Measurements from ENCODE around the gene INCENP.
"Not testable (repeated sequence)": the region's sequence is repeated elsewhere in the genome, so short reads cannot be mapped to it uniquely, and the experiment has no call there.

The INCENP gene

GRCh38 chr11:62123669-62124185 is at the start of gene INCENP:
TSS of gene INCENP (plus strand) at chr11:62124011. CDS start at chr11:62128162, 4,151 bp downstream.
- peak; percentile 72 for DNase-seq (ENCODE audit: low read depth)

- DNase-seq (ENCODE audit: low read depth), result no peak
These were observed 48.4 kb upstream of the INCENP start for GRCh38 chr11:62075438-62075837.

DNA sequence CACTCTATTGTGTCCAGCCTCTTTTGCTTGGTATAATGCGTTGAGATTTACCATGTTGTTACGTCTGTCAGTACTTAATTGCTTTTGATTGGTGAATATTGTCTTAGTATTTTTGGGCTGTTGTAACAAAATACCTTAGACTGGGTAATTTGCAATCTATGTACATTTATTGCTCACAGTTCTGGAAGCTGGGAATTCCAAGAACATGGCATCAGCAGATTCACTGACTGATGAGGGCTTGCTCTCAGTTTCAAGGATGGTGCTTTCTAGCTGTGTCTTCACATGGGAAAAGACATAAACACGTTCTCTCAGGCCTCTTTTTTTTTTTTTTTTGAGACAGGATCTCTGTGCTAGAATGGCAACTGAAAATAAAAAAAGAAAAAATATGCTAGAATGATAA is 46.7 kb upstream of the INCENP start:
- no peak for DNase-seq (ENCODE audit: low read depth)

DNA sequence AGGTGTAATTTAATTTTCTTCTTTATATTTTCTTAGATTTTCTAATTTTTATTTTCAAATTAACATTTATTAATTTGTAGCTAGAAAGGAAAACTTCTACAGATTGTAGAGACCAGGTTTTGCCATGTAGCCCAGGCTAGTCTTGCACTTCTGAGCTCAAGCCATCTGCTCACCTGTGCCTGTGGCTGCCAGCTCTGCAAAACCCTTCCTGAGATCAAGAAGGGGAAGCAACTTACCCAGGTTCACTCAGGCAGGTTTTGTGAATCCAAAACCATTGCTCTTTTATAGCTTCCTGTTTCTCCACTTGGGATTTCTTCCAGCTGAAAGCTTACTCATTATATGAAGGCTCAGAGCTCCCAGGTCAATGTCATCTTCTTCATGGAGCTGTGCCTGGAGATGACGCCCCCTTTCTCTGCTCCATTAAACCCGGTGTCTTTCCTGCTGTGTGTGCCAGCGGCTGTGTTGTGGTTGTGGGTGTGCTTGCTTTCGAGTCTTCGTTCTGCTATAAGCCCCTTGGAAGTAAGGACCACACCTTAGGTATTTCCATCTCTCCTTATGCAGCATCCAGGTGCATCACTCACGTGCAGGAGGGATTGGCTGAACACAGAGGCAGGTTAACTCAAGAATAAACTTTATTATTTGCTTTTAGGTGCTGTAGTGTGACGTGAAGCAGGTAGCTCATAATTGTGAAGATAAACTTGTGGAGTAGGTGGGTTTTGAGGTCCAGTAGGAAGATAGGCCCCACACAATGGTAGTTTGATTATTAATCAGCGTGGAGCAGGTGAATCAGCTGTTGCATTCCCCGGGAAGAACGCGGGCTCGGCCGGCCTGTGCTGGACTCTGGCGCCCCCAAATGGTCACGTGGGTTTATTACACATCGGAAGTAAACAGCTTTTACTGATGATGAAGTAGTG is 42.2 kb upstream of the INCENP start:
- peak; percentile 60 for DNase-seq (ENCODE audit: low read depth)

GRCh38 chr11:62082292-62082657 is 41.5 kb upstream of the INCENP start:
- no peak for DNase-seq (ENCODE audit: low read depth)

GRCh38 chr11:62084801-62085200 is 39.0 kb upstream of the INCENP start:
- not testable (repeated sequence) for DNase-seq (ENCODE audit: low read depth)

DNA sequence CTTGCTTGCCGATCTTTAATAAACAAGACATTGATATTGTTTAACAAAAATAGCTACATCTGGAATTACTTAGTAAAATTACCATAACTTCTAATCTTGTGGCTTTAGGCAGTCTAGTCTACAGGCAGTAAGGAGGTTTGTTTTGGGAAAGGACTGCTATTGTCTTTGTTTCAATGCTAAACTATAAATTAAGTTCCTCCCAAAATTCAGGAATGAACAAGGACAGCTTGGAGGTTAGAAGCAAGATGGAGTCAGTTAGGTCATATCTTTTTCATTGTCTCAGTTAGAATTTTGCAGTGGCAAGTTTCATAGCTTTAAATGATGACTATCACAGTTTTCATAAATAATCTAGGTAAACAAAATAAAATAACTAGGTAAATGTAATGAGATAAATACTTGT is 36.1 kb upstream of the INCENP start:
- DNase-seq (ENCODE audit: low read depth), result no peak

DNA sequence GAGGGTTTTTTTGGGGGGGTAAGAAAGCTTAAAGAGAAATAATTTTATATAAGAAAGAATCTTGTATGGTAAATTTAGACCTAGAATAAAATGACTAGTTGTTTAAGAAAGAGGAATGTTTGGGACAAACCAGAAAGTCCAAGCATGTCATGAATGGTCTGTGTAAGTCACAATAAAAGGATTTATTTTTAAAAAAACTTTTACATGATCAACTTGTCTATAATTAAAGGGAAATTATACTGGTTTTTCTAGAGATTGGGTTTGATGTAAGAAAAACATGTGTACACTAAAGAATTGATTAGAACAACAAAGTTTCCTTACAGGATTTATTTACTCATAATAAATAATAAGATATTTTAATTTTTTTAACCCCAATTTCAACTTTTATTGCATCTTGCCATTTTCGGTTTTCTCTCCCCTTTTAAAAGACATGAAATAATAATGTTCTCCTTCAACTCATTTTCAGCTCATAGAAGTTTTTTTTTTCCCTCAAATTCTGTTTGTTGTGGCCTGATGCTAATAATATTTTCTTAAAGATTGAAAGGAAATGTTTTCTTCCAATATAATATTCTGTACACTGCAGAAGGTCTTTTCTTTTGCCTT is 35.4 kb upstream of the INCENP start:
- DNase-seq (ENCODE audit: low read depth), result no peak

DNA sequence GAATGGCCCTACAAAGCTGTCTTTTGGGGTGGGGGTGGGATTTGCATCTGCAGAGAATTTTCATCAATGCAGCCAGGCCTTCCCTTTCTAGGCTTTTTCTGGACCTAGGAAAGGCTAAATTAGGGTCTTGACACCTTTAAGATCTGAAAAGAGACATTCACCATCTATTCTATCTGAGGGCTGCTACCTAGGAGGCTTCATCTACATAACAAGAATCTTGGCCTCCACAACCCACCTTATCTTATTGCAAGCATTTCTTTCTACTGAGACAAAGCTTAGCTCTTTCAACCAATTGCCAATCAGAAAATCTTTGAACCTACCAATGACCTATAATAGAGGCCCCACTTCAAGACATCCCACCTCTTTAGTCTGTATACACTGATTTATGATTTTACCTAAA is 20.7 kb upstream of the INCENP start:
- DNase-seq (ENCODE audit: low read depth), result no peak

GRCh38 chr11:62103986-62104385 is 19.8 kb upstream of the INCENP start:
- no peak for DNase-seq (ENCODE audit: low read depth)

DNA sequence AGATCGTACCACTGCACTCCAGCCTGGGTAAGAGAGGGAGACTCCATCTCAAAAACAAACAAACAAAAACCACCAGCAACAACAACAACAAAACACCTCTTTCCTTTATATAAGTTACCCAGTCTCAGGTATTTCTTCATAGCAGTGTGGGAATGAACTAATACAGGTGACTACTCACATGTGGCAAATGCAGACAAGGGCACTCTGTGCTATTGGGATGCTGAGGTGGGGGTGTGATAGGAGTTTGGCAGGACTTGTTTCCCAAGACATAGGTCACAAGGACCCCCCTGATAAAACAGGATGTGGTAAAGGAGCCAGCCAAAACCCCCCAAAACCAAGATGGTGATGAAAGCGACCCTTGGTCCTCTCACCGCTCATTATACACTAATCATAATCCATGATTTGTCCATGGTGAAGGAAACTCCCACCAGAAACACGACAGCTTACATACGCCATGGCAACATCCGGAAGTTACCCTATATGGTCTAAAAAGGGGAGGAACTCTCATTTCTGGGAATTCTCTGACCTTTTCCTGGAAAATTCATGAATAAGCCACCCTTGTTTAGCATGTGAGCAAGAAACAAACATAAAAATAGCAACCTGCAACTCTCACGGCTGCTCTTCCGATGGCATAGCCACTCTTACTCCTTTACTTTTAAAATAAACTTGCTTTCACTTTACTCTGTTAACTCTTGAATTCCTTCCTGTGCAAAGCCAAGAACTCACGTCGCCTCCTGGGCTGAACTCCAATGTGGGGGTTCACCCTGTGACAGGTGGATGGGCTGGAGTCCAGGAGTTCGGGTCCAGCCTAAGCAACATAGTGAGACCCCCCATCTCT is 18.8 kb upstream of the INCENP start:
- no peak for DNase-seq (ENCODE audit: low read depth)

GRCh38 chr11:62105667-62106191 is 18.1 kb upstream of the INCENP start:
- DNase-seq (ENCODE audit: low read depth), result no peak

DNA sequence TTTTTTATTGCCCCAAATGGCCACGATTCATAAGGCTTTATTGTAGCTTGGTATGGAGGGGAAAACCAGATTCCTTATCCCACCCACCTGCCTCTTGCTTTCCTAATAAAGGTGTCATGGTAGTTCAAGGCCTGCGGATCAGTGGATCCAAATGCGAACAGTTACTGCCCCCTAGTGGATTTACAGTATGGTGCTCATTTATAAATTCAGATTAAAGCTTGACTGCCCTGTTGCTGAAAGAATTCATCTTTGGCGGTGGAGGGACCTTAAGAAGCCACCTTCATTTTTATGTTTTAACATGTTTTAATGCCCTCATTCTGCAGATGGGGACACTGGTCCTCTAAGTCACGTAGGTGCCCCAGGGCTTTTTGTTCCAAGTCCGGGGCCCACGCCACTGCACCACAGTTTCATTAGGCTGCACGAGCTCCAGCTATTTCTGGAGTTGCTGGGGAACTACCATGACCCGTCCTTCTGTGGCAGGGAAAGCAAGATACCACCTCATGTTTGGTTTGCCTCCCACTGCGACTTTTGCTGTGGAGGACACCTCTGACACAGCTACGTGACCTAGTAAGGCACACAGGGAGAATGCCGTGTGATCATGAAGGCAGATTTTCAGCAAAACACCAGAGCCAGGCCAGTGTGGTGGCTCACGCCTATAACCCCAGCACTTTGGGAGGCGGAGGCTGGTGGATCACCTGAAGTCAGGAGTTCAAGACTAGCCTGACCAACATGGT is 15.6 kb upstream of the INCENP start:
- no peak for DNase-seq (ENCODE audit: low read depth)

GRCh38 chr11:62108971-62109404 is 14.8 kb upstream of the INCENP start:
- DNase-seq (ENCODE audit: low read depth), result no peak

DNA sequence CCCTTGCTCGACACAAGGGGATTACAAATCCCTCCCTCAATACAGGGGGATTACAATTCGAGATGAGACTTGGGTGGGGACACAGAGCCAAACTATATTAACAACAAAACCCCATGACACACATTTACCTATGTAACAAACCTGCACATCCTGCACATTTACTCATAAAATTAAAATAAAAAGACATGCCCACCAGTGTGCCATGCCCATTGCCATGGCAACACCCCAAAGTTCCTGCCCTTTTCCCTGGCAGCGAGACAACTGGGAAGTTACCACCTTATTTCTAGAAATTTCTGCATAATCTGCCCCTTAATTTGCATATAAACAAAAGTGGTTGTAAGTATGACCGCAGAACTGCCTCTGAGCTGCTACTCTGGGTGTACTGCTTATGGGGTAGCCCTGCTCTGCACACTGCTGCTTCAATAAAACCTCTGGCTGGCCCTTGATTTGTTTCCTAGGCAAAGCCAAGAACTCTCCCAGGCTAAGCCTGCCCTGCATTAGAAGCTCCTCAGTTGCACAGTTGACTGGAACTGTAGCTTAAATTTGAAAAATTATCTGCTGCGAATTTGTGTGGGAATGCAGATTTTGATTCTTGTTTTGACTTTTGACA is 8.6 kb upstream of the INCENP start:
- no peak for DNase-seq (ENCODE audit: low read depth)

DNA sequence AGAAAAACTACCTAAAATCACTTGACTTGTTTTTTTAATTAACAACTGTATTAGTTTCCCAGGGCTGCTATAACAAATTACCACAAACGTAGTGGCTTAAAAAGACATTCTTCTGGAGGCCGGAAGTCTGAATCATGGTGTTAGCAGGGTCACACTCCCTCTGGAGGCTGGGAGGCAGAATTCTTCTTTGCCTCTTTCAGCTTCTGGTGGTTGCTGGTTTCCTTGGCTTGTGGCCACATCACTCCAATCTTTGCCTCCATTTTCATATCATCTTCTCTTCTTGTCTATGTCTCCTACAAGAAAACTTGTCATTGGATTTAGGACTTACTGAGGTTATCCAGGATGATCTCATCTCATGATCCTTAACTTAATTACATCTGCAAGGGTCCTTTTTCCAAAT is 7.4 kb upstream of the INCENP start:
- no peak for DNase-seq (ENCODE audit: low read depth)

- DNase-seq (ENCODE audit: low read depth), result no peak
These were observed 4.2 kb upstream of the INCENP start for GRCh38 chr11:62119569-62119968.

DNA sequence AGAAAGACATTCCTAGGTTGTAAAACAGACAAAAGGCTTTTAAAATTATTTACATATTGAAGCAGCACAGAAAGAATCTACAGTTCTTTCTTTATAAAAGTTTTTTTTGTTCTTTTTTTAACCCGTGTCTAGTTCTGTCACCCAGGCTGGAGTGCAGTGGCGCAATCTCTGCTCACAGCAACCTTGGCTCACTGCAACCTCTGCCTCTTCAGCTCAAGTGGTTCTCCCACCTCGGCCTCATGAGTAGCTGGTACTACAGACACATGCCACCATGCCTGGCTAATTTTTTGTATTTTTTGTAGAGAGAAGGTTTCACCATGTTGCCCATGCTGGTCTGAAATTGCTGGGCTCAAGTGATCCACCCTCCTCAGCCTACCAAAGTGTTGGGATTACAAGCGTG is 3.8 kb upstream of the INCENP start:
- no peak for DNase-seq (ENCODE audit: low read depth)

GRCh38 chr11:62120431-62120830 is 3.4 kb upstream of the INCENP start:
- no peak for DNase-seq (ENCODE audit: low read depth)

DNA sequence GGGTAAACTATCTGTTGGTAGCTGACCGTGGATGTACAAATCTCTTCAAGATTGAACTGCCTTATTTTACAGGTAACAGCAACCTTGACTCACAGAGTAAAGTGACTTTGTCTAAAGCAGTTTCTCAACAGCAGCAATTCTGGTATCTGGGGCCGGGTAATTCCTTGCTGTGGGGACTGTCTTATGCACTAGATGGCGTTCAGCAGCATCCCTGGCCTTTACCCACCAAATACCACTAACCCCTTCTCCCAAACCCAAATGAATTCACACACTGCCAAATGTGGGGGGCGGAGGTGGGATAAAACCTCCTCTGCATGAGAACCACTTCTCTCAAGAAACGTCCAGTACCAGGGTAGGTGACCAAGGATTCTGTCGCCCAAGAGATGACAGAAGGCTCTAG is 1.7 kb upstream of the INCENP start:
- no peak for DNase-seq (ENCODE audit: low read depth)

All from stimulated activated CD8-positive, alpha-beta memory T cell treated with anti-CD3 and anti-CD28 coated beads, Interleukin-15, amount 100 ng/mL, for 24 hours (primary cell).